ENCODE data around the gene TLE3. TPM values are rescaled to one million over a fixed set of nuclear protein-coding genes. Genes with fewer than 3 reads are reported as not detected.
A peak's percentile ranks its signal among the peaks of the same experiment; 100 is the strongest.

TLE3 gene
- total and polyA plus RNA-seq, 2 of the 13 experiments (the other 11 are each of a cell fraction or from before 2014, with no cell fraction given), result 11.9 to 13.8 TPM

DNA sequence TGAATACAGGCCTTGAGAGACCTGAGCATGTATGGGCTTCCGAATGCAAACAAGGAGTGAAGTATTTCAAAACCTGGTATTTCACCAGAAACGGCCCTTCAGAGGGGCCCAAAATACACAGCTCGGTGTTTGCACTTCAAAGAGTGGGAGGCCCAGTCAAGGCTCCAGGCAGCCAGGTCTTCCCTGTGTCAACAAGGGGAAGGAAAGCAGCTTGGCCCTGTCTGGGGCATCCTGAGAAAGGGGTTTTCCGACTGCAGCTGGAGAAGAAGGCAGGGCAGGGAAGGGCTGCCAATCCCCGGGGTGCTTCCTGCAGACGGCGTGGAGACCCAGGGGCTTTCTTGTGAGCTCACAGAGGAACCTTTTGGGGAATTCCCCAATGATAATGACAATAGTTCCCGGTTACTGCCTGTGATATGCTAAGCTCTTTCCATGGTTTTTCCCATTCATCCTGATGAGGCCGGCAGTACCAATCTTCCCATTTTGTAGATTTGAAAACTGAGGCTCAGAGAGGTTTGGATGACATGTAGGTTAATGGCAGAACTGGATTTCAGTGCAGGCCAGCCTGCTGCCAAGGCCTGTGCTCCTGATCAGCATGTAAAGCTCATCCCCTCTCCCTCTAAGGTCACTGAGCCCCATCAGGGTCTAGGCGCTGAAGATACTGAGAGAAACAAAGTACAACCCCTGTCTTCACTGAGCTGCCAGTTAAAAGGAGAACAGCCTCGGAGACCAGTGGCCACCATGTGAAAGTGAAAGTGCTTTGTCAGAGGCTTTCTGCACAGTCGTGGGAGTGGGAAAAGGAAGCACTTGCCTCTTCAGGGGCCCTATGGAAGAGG, 43.0 kb upstream of the TLE3 start:
- H3K27me3 ChIP-seq (ENCODE audit: control insufficient read depth in 1 of 2, insufficient read depth in 2 of 2, low read length in 2 of 2), result peaks cover 10 to 88% of the 10 kb centered on the region in 2 experiments
- BruUV-seq (replicated peaks), result no TSS peak
- H3K36me3 ChIP-seq (replicated peaks in 1 of 2; ENCODE audit: control insufficient read depth in 1 of 2, insufficient read depth in 2 of 2, low read length in 2 of 2), result no peaks in the 10 kb centered on the region
- peak; percentile 94 for DNase-seq (ENCODE audit: low spot score)
- H3K9ac ChIP-seq (ENCODE audit: insufficient read depth, low read depth, low read length), result no peak overlapping the region
- CTCF ChIA-PET (ENCODE audit: low intra/inter-chr PET ratio, low total read pairs), result no interaction called here
- FAIRE-seq, result peak; percentile 87
- no peak overlapping the region for H3K27ac ChIP-seq (ENCODE audit: extremely low read length, insufficient read depth, low read length)
- intact Hi-C loops (cut with micrococcal nuclease; ENCODE audit: unreplicated experiment), result loop anchor here (1.0 to 2.0 kb wide), 2 partner anchors 13 to 40 kb away; no protein-coding TSS in a partner anchor
- POLR2A ChIA-PET, result interaction anchor here (1.0 to 4.5 kb wide), 6 partner anchors 13 to 546 kb away, joined by 3 to 64 read pairs (median 4); partner anchors contain the start of gene TLE3
- no peaks in the 10 kb centered on the region for H3K9me3 ChIP-seq (ENCODE audit: low read length)
- peak; percentile 95 for ATAC-seq
- H3K4me1 ChIP-seq (ENCODE audit: insufficient read depth, low read length), result peaks cover 23% of the 10 kb centered on the region
- H2AFZ ChIP-seq (ENCODE audit: low read length), result no peak overlapping the region
- peak overlapping the region in 2 of 3 experiments; percentile 0 to 14; a peak in 2 of 6 replicates for H3K4me3 ChIP-seq (replicated peaks in 1 of 3; ENCODE audit: insufficient read depth in 1 of 3, low read depth in 2 of 3, low read length in 3 of 3)
- peaks cover 43% of the 10 kb centered on the region for H4K20me1 ChIP-seq (ENCODE audit: insufficient read depth, low read length)
- no peaks in the 10 kb centered on the region for H3K79me2 ChIP-seq (ENCODE audit: insufficient read depth, low read length)
- in situ Hi-C loops (cut with HindIII; ENCODE audit: extremely low pct_ligation_motif_present, low pct_unique_long_range_greater_than_20kb), result loop anchor here (25.0 kb wide), 1 partner anchor 553 kb away; no protein-coding TSS in a partner anchor
- H3K4me2 ChIP-seq (ENCODE audit: low read depth, low read length), result peak overlapping the region; percentile 48
- WGBS (ENCODE audit: low lambda C conversion rate), result 0% methylated on average over 11 of the region's 12 CpGs
- peak; percentile 86; the same call in 1 of the 2 replicates for TF ChIP-seq ZNF788 (CRISPR knock-in tag; IDR thresholded peaks at IDR 0.05; ENCODE audit: borderline replicate concordance)
- TF ChIP-seq HES4 (CRISPR knock-in tag; IDR thresholded peaks at IDR 0.05; ENCODE audit: borderline replicate concordance), result no peak
- TF ChIP-seq, protein P1, sequence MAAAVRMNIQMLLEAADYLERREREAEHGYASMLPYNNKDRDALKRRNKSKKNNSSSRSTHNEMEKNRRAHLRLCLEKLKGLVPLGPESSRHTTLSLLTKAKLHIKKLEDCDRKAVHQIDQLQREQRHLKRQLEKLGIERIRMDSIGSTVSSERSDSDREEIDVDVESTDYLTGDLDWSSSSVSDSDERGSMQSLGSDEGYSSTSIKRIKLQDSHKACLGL (CRISPR knock-in tag; IDR thresholded peaks at IDR 0.05), result peak; percentile 73
- TF ChIP-seq, protein P2, sequence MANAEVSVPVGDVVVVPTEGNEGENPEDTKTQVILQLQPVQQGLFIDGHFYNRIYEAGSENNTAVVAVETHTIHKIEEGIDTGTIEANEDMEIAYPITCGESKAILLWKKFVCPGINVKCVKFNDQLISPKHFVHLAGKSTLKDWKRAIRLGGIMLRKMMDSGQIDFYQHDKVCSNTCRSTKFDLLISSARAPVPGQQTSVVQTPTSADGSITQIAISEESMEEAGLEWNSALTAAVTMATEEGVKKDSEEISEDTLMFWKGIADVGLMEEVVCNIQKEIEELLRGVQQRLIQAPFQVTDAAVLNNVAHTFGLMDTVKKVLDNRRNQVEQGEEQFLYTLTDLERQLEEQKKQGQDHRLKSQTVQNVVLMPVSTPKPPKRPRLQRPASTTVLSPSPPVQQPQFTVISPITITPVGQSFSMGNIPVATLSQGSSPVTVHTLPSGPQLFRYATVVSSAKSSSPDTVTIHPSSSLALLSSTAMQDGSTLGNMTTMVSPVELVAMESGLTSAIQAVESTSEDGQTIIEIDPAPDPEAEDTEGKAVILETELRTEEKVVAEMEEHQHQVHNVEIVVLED (CRISPR knock-in tag; IDR thresholded peaks at IDR 0.05; ENCODE audit: borderline replicate concordance), result no peak; the same call in 1 of the 2 replicates
- TF ChIP-seq SIN3B (IDR thresholded peaks at IDR 0.05; ENCODE audit: low read length), result no peak
- no peak for TF ChIP-seq NFE2L1 (CRISPR knock-in tag; IDR thresholded peaks at IDR 0.05; ENCODE audit: borderline replicate concordance)
- TF ChIP-seq, protein P3, sequence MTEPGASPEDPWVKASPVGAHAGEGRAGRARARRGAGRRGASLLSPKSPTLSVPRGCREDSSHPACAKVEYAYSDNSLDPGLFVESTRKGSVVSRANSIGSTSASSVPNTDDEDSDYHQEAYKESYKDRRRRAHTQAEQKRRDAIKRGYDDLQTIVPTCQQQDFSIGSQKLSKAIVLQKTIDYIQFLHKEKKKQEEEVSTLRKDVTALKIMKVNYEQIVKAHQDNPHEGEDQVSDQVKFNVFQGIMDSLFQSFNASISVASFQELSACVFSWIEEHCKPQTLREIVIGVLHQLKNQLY (CRISPR knock-in tag; IDR thresholded peaks at IDR 0.05), result peak; percentile 81; the same call in 1 of the 2 replicates
- TF ChIP-seq, protein P4, sequence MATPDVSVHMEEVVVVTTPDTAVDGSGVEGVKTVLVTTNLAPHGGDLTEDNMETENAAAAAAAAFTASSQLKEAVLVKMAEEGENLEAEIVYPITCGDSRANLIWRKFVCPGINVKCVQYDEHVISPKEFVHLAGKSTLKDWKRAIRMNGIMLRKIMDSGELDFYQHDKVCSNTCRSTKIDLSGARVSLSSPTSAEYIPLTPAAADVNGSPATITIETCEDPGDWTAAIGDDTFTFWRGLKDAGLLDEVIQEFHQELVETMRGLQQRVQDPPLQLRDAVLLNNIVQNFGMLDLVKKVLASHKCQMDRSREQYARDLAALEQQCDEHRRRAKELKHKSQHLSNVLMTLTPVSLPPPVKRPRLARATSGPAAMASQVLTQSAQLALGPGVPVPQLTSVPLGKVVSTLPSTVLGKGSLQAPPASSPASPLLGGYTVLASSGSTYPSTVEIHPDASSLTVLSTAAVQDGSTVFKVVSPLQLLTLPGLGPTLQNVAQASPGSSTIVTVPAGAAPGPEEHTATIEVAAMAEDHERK (CRISPR knock-in tag; IDR thresholded peaks at IDR 0.05; ENCODE audit: low read depth), result 0 out of 2 replicates have a peak, but pooled peaks have one; percentile 54
- TF ChIP-seq SATB2 (CRISPR knock-in tag; IDR thresholded peaks at IDR 0.05), result no peak
- TF ChIP-seq HOXA5 (CRISPR knock-in tag; IDR thresholded peaks at IDR 0.05), result peak; percentile 91; the same call in 1 of the 2 replicates
- peak; percentile 92 for TF ChIP-seq ZNF629 (CRISPR knock-in tag; conservative IDR thresholded peaks at IDR 0.05)
- no peak for TF ChIP-seq ZNF17 (CRISPR knock-in tag; IDR thresholded peaks at IDR 0.05)
- TF ChIP-seq GABPA (IDR thresholded peaks at IDR 0.05; ENCODE audit: low read depth, low read length), result no peak
- TF ChIP-seq GABPA (CRISPR knock-in tag; IDR thresholded peaks at IDR 0.05; ENCODE audit: low read depth), result peak; percentile 48; the same call in 1 of the 2 replicates
- TF ChIP-seq ZNF720 (CRISPR knock-in tag; IDR thresholded peaks at IDR 0.05), result no peak
- TF ChIP-seq ARID2 (CRISPR knock-in tag; IDR thresholded peaks at IDR 0.05; ENCODE audit: borderline replicate concordance), result 0 out of 2 replicates have a peak, but pooled peaks have one; percentile 37
- TF ChIP-seq FOXK2 (IDR thresholded peaks at IDR 0.05), result peak; percentile 57; the same call in 1 of the 2 replicates
- no peak for TF ChIP-seq KMT2A (CRISPR knock-in tag; IDR thresholded peaks at IDR 0.05)
- TF ChIP-seq ZNF547 (CRISPR knock-in tag; IDR thresholded peaks at IDR 0.05), result peak; percentile 45; the same call in 1 of the 2 replicates
- TF ChIP-seq GZF1 (CRISPR knock-in tag; IDR thresholded peaks at IDR 0.05), result no peak
- peak; percentile 96 for TF ChIP-seq NR2F2 (IDR thresholded peaks at IDR 0.05; ENCODE audit: borderline replicate concordance, low read depth)
